ENCODE results near the gene GPR39. TPM values are rescaled to one million over a fixed set of nuclear protein-coding genes. Genes with fewer than 3 reads are reported as not detected.

The GPR39 gene
- total RNA-seq, 2 donors from 2014 or later = 12.3 to 14.6 TPM

GRCh38 chr2:132636346-132636745 is 219.7 kb downstream of the GPR39 start:
- Histone ChIP-seq H3K9ac (ENCODE audit: low read depth in 2 of 2, low read length in 2 of 2) (no peak overlapping the region), H3K36me3 (no peaks in the 10 kb centered on the region), H3K27ac (no peak overlapping the region), H3K9me3 (no peaks in the 10 kb centered on the region), H3K4me1 (peaks cover 5% of the 10 kb centered on the region), H3K4me3 (no peak overlapping the region), H3K27me3 (no peaks in the 10 kb centered on the region)
- TF ChIP-seq, protein P1, sequence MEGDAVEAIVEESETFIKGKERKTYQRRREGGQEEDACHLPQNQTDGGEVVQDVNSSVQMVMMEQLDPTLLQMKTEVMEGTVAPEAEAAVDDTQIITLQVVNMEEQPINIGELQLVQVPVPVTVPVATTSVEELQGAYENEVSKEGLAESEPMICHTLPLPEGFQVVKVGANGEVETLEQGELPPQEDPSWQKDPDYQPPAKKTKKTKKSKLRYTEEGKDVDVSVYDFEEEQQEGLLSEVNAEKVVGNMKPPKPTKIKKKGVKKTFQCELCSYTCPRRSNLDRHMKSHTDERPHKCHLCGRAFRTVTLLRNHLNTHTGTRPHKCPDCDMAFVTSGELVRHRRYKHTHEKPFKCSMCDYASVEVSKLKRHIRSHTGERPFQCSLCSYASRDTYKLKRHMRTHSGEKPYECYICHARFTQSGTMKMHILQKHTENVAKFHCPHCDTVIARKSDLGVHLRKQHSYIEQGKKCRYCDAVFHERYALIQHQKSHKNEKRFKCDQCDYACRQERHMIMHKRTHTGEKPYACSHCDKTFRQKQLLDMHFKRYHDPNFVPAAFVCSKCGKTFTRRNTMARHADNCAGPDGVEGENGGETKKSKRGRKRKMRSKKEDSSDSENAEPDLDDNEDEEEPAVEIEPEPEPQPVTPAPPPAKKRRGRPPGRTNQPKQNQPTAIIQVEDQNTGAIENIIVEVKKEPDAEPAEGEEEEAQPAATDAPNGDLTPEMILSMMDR (IDR thresholded peaks at IDR 0.05) = no peak
- DNase-seq = no peak
- intact Hi-C loops (cut with DNase I) = no loop called here

DNA sequence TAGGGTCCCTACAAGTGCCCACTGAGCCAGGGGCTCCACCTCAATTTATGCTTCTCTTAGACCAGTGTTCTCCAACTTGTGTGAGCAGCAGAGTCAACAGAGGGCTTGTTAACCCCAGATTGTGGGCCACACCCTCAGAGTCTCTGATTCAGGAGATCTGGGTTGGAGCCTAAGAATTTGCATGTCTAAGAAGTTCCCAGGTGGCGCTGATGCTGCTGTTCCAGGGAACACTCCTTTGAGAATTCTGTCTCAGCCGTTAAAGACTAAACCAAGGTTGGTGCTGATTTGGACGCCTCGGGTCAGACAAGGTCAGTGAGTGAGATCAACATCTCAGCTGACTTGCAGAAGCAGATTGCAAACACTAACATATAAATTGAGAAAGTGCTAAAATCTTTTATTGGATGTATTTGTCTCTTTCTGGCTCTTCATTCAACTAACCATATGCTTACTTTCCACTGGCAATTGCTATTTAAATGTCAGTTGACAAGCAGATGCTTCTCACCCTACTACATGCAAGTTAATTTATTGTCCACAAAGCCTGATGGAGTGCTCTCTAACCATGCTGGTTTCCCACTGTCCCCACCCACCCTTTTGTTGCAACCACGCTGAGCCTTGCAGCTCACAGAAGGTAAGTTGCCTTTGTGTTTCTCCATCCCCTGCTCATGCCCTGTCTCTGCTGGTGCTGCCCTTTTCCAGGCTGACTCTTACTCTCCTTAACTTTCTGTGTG is 221.9 kb downstream of the GPR39 start:
- DNase-seq = no peak
- TF ChIP-seq, protein P1 (IDR thresholded peaks at IDR 0.05) = no peak
- intact Hi-C loops (cut with DNase I) = no loop called here
- no peak overlapping the region for H3K4me3 ChIP-seq
- H3K36me3 ChIP-seq = no peaks in the 10 kb centered on the region
- no peaks in the 10 kb centered on the region for H3K4me1 ChIP-seq
- H3K9ac ChIP-seq (ENCODE audit: low read depth in 2 of 2, low read length in 2 of 2) = no peak overlapping the region
- H3K27me3 ChIP-seq = no peaks in the 10 kb centered on the region
- H3K27ac ChIP-seq = no peak overlapping the region
- H3K9me3 ChIP-seq = no peaks in the 10 kb centered on the region

- H3K4me1 ChIP-seq = no peaks in the 10 kb centered on the region
- no peak for DNase-seq
- H3K27me3 ChIP-seq = no peaks in the 10 kb centered on the region
- no peaks in the 10 kb centered on the region for H3K9me3 ChIP-seq
- intact Hi-C loops (cut with DNase I) = no loop called here
- no peaks in the 10 kb centered on the region for H3K36me3 ChIP-seq
- H3K27ac ChIP-seq = no peak overlapping the region
- H3K9ac ChIP-seq (ENCODE audit: low read depth in 2 of 2, low read length in 2 of 2) = no peak overlapping the region
- TF ChIP-seq, protein P1 (IDR thresholded peaks at IDR 0.05) = no peak
- no peak overlapping the region for H3K4me3 ChIP-seq
These were observed 223.5 kb downstream of the GPR39 start for GRCh38 chr2:132640116-132640515.

DNA sequence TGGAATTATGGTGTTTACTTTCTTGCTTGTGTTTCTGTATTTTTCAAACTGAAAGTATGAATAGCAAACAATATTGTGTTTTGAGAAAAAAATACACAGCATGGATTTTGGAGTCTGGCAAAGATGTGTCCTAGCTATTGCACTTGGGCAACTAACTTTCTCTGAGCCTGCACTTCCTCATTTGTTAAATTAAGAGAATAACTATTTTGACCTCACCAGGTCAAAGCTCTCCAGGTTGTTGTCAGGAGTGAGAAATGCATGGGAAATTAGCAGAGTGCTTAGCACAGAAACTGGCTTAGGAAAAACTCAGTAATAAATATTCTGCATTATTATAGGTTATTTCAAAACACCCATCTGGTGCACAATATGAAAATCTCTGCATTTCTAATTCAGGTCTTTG is 225.2 kb downstream of the GPR39 start:
- Histone ChIP-seq H3K27me3 (no peaks in the 10 kb centered on the region), H3K9ac (ENCODE audit: low read depth in 2 of 2, low read length in 2 of 2) (no peak overlapping the region), H3K27ac (no peak overlapping the region), H3K4me1 (no peaks in the 10 kb centered on the region), H3K4me3 (no peak overlapping the region), H3K9me3 (no peaks in the 10 kb centered on the region), H3K36me3 (no peaks in the 10 kb centered on the region)
- no peak for DNase-seq
- TF ChIP-seq, protein P1 (IDR thresholded peaks at IDR 0.05) = no peak
- intact Hi-C loops (cut with DNase I) = no loop called here

- H3K9me3 ChIP-seq = no peaks in the 10 kb centered on the region
- no peak overlapping the region for H3K4me3 ChIP-seq
- TF ChIP-seq, protein P1 (IDR thresholded peaks at IDR 0.05) = no peak
- intact Hi-C loops (cut with DNase I) = no loop called here
- DNase-seq = no peak
- H3K27me3 ChIP-seq = no peaks in the 10 kb centered on the region
- H3K4me1 ChIP-seq = no peaks in the 10 kb centered on the region
- no peak overlapping the region for H3K27ac ChIP-seq
- H3K9ac ChIP-seq (ENCODE audit: low read depth in 2 of 2, low read length in 2 of 2) = no peak overlapping the region
- no peaks in the 10 kb centered on the region for H3K36me3 ChIP-seq
These were observed 225.8 kb downstream of the GPR39 start for GRCh38 chr2:132642415-132642814.

All from colonic mucosa (tissue), 4 donors.